Islet of Langerhans (tissue), 1 donor: ENCODE measurements around the gene CCDC40.

Source experiments
- FAIRE-seq: peaks from one replicate; lab custom pipeline; 2011; peaks lifted over from hg19 to GRCh38; lab: Jason Lieb, UNC

Gene CCDC40

DNA sequence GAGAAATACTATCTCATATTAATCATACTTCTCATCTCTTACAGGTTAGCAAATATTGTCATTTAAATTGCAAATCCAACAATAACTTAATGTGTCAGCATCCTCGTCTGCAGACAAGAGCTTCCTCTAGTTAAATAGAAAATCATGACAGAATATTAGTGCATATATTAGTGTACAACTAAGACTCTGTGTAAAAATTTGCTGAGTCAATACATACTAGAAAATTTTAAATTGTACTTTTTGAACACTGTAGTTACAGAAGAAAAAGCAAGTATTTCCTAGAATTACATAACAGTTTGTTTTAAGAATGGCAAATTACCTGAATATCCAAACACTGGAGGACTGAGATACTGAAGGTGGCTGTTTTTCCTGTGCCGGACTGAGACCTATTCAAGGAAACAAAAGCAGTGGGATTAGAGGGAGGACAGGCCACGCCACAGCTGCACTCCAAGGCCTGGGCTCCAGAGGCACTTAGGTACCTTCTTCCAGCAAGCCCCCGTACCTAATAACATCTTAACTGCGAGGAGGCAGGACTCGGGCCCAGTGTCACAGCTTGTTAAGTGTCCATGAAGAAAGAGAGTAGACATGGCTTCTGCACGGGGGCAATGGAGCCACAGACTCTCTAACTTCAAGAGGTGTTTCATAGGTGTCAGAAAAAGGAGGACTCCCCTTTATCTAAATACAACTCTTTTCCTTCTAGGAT is 105.2 kb downstream of the CCDC40 start:
- FAIRE-seq: no peak

- FAIRE-seq: no peak
These were observed 106.5 kb downstream of the CCDC40 start for GRCh38 chr17:80142929-80143328.

GRCh38 chr17:80145076-80146075 is 108.9 kb downstream of the CCDC40 start:
- no peak for FAIRE-seq

GRCh38 chr17:80146121-80147034 is 109.9 kb downstream of the CCDC40 start:
- no peak for FAIRE-seq

GRCh38 chr17:80147035-80147822 is 110.8 kb downstream of the CCDC40 start, which contains the start of gene EIF4A3:
EIF4A3 (minus strand) TSS chr17:80147128; CDS start chr17:80146961, 167 bp downstream.
- FAIRE-seq: peak; percentile 92
